Islet of Langerhans (tissue), 1 donor: ENCODE data around the gene WDR37.
"Not testable (repeated sequence)": the region's sequence is repeated elsewhere in the genome, so short reads cannot be mapped to it uniquely, and the experiment has no call there.

Experiments
- FAIRE-seq: peaks from one replicate; lab custom pipeline; 2011; peaks lifted over from hg19 to GRCh38; lab: Jason Lieb, UNC

The WDR37 gene

DNA sequence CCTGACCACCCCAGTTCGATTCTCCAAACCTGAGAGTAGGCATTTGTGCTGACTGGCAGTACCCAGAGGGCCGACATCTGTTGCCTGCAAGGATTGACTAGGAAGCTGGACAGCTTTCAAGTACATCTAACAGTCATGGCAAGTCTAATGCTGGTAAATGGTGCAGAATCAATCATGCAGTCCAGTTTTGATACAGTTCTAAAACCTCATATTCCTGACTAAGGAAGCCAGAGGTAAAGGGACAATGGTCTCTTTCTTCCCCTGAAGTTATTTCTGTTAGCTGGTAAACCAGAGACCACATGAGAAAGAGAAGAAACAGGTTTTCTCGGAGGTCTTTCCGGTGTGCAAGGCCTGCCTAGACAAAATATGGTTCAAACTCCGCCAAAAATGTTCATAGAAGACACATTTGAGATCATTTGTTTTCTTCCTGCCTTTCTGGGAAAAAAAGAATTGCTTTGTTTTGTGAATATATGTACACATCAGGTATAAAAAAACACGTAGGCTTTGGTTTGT is 97.1 kb downstream of the WDR37 start:
- FAIRE-seq = peak; percentile 68

DNA sequence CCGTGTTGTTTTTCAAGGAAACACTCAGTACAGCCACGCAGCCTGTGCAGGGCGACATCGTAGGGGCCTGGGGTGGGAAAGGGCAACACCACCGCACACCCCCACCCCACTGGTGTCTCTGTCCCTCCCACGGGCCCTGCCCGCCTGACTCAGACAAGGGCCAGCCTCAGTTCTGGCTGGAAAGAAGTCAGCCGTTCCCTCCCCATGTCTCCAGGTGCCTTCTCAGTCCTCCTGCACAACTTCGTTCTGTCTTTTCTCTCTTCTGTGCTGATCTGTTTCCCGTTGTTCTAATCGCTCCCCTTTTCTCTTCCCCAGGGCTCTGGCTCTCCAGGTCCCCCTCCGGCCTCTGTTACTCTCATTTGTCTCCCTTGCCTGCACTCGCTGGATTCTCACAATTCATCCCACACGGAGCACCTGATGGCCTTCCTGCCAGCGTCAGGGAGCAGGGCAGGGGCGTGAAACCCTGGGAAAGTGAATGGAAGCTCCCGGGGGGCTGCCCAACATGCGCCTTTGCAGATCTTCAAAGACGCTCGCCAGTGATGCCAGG is 97.7 kb downstream of the WDR37 start:
- FAIRE-seq = no peak

DNA sequence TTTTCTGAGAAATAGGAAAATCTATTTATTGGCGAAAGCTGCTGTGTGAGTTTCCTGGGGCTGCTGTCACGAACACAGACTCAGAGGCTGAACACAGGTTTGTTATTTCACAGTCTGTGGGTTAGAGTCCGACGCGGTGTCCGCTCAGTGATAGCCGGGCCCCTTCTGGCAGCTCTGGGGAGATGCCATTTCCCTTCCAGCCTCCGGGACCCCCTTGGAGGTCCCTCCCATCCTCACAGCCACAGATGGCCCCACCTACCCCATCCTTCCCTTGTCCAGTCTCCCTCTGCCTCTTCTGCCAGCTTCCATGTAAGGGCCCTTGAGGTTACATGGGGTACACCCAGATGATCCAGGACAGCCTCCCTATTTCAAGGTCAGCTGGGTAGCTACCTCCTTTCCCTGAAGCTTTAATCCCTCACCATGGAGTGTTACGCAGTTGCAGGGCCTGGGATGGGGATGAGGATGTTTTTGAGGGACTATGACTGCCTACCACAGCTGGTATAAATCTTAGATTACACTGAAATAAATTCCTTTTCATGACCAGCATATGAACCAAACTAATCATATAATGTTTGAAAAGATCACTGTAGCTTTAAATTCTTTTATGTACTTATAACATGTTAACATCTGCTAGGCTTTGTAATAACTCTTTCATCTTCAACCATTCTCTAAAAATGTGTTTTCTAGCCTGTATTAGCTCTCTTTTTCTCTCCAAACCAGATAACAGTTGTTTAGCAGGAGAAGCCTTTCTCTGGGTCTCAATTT is 98.5 kb downstream of the WDR37 start:
- FAIRE-seq = no peak

DNA sequence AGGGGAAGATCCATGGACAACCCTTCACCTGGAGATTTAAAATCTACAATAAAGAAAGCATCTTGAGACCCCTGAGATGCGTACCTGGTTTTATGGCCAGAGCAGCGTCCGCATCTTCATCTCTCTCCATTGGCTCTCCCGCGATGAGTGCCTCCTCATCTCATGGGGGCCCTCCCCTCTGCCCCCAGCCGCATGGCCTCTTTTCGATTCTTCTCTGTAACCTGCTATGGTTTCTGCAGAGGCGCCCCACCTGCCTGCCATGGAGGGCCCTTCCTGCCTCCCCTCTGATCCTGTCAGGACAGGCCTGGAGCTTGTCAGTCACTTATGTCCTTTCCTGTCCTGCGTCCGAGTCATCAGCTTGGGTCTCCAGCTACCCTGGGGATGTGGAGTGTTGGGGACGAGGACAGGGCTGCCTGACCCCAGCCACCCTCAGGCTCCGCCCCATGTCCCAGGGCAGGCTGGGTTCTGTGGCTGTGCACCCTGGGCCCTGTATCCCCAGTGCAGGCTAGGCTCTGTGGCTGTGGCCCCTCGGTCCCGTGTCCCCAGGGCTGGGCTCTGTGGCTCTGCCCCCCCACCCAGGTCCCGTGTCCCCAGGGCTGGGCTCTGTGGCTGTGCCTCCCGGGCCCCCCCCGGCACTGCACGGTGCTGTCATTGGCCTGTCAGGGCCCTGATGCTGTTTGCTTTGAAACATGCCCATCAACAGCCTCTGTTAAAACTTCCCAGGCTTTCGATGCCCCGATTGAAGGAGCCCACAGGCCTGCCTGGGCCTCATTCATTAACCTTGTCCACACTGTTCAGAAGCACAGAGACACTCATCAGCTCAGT is 99.8 kb downstream of the WDR37 start:
- no peak for FAIRE-seq

DNA sequence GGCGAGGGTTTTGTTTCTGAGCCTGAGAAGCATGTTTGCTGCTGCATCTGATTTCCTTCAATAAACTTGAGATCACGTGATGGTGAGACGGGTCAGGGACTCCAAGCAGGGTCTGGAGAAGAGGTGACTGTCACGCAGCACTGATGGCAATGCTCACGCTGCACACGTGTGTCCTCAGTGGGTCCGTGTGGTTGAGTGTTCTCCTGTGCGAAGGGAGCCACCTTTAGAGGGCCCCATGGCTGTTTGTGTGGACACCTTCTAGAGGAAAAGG is 100.4 kb downstream of the WDR37 start:
- no peak for FAIRE-seq

DNA sequence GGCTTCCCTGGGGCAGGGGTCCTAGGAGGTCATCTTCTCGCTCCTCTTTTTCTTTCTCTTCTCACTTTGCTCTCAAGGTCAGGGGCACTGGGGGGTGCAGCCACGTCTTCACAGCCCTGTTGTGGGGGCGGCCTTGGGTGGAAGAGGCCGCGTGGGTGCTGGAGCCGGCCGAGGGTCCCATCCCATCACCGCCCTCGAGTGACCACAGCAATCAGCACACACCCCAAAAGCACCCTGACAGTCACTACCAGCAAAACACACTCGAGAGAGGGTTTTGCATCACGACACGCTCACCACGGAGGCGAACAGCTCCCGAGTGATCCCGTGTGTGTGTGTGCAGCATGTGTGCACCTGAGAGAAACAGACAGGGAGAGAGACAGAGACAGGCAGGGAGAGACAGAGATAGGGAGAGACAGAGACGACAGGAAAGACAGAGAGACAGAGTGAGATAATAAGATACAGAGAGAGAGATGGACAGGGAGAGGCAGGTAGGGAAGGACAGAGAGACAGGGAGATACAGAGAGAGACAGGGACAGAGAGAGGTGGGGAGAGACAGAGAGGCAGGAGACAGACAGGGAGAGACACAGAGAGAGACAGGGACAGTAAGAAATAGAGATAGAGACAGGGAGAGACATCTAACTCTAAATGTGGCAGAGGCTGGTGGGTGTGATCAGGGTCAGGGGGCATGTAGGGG is 100.9 kb downstream of the WDR37 start:
- FAIRE-seq = no peak

DNA sequence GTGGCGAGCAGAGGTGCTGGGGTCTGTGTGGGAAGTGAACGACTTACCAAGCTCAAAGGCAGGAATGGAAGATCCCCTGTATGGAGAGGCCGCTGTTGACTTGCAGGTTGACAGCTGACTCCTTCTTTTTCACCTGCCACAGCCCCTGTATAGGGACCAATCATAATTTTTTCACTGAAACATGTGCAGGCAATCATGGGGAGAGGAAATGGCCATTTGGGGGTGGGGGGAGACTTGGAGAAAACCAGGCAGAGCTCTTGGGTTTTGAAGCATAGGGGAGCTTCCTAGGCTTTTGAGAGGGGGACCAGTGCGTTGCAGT is 101.4 kb downstream of the WDR37 start:
- FAIRE-seq = no peak

DNA sequence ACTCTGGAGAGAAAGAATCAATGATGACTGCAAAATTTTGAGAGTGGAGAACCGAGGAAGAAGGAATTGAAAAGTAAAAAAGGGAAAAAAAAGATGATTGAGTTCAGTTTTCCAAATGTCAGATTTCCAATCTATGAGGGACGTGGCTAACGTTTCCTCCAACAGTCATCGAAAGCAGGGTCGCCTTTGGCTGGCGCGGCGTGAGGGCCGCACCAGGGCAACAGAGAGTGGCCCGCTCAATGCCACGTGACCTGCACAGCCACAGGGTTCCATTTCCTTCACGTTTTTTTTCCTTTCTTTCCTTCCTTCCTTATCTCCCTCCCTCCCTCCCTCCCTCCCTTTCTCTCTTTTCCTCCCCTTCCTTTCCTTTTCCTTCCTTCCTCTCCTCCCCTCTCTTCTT is 101.9 kb downstream of the WDR37 start:
- FAIRE-seq = no peak

DNA sequence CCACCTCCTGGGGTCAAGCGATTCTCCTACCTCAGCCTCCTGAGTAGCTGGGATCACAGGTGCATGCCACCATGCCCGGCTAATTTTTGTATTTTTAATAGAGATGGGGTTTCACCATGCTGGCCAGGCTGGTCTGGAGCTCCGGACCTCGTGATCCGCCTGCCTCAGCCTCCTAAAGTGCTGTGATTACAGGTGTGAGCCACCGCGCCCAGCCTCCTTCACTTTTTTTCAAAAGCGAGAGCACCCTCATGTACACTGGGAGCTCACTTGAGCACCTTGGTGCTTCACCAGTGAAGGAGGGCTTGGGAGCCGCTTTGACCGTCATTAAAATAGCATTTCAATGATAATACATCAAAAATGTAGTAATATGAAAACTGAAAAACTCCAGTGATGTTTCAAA is 102.4 kb downstream of the WDR37 start:
- FAIRE-seq = not testable (repeated sequence)

DNA sequence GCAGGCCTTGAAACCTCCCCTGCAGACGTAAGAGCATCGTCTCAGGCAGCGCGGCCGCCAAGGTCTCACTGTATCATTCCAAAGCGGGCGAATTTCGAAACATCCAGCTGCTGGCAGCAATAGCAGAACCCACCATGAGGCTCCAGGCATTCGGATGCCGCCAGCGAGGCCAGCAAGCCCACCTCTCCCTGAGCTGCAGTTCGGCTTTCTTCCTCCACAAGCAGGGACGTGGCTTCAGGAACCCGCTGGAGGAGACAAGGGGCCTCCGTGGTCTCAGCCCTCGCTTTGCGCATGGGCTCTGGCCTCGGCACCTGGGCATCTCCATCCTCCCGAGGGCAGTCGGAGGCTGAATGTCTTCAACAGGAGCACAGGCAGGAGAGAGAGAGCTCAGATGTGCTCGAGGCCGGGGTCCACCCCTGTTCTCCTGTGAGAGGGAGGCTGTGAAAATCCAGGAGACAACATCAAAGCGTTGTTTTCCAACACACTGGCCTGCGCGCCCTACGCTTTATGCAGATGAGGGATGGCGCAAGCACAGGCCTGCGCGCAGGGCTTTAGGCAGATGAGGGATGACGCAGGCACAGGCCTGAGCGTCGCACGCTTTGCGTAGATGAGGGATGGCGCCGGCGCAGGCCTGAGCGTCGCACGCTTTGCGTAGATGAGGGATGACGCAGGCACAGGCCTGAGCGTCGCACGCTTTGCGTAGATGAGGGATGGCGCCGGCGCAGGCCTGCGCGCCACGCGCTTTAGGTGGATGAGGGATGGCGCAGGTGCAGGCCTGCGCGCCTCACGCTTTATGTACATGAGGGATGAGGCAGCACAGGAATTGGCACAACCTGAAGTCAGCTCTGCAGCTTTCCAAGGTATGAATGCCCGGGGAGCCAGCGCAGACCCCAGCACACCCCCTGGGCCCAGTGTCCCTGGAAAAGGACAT is 103.2 kb downstream of the WDR37 start:
- FAIRE-seq = no peak

DNA sequence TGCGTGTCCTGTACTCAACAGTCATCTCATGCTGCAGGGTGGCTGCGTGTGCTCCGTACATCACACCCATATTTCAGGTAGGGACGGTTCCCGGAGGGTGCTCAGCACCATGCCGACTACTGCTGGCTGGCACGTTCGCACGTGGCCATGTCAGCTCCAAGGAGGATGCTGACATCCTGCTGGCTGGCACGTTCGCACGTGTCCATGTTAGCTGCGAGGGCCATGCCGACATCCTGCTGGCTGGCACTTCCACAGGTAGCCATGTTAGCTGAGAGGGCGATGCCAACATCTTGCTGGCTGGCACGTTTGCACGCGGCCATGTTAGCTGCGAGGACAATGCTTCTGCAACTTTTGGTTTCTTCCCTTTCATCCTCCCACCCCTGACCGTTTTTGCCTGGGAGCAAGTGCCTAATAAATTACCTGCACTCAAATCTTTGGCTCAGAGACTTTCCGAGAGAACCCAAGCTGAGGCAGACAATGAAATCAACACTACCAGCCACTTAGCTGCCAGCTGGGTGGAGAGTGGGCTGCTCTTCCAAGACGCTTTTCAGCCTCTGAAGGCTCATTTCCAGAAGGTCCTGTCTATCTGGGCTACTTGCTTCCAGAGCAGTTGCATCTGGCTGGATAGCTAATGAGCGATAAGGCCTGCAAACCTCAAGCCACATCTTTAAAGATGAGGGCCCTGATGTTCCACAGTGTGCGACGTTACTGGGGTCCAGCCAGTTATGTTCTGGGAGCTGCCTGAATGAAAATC is 104.6 kb downstream of the WDR37 start:
- FAIRE-seq = no peak

DNA sequence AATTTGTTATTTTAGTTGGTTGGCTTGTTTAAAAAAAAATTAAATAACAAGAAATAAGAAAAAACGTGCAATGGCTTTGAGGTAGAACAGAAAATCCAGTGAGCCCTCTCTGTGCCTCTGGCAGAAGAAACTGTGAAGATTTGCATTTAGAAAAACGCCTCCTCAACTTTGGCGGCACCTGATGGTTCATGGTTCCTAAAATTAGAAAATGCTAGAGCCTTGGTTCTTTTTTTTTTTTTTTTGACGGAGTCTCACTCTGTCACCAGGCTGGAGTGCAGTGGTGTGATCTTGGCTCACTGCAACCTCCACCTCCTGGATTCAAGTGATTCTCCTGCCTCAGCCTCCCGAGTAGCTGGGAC is 105.1 kb downstream of the WDR37 start:
- not testable (repeated sequence) for FAIRE-seq

DNA sequence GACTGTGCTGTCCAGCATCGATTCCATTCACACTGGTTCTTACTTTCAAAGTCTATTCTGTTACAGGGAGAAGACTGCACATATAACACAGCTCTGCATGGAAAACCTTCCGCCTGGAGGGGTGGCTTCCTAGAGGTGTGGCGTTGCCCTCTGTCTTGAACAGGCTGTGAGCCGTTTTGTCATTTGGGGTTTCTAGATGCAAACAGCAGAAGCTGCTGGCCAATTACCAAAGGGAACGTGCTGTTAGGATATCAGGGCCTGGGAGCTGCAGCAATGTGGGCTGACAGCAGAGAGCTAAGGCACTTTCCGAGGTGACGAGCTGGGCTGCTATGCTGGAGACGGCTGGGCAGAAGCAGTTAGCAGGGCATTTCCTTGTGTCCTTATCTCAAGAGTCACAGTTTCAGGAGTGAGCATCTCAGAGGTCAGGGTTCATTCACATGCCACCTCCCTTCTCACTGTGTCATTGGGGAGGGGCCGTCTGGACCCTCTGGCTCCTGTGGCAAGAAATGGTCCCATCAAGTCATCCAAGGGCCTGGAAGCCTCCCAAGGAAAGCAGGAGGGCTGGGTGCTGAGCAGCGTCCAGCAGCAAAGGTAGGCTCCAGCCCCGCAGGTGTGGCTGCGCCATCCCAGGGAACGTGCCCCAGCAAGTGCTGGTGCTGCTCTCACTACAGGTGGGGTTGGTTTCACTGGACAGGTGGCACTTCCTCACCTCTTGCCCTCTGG is 106.5 kb downstream of the WDR37 start:
- no peak for FAIRE-seq

DNA sequence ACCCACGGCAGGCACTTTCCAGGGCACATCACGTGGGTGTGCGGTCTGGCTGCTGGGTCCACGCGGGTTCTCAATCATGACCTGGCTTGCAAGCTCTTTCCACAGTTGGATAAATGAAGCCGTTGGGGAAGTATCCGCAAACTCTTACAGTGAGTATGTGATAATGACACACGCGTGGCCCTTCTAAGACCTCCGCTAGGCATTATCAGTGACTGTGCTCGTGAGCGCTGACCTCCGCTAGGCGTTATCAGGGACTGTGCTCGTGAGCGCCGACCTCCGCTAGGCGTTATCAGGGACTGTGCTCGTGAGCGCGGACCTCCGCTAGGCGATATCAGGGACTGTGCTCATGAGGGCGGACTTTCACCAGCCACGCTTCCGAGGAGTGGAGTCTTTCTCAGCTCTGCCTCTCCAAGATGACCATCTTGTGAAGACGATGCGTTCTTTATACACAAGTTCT is 107.0 kb downstream of the WDR37 start:
- FAIRE-seq = no peak

DNA sequence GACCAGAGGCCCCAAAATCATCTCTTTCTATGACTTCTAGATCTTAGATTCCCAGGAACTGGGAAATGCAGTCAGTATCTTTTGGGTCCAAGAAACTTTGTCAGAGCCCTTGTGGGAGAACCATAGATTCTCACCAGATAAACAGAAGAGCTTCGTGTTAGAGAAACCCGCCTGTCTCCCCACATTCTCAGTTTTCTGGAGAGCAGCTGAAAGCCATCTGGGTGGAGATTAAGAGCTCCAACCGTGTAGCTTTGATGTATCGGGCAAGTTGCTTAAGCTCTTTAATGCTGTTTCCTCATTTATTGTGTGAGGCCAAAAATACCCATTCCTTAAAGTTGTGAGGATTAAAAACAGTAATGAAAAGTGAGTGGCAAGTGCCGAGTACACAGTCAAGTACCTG is 107.6 kb downstream of the WDR37 start:
- no peak for FAIRE-seq

DNA sequence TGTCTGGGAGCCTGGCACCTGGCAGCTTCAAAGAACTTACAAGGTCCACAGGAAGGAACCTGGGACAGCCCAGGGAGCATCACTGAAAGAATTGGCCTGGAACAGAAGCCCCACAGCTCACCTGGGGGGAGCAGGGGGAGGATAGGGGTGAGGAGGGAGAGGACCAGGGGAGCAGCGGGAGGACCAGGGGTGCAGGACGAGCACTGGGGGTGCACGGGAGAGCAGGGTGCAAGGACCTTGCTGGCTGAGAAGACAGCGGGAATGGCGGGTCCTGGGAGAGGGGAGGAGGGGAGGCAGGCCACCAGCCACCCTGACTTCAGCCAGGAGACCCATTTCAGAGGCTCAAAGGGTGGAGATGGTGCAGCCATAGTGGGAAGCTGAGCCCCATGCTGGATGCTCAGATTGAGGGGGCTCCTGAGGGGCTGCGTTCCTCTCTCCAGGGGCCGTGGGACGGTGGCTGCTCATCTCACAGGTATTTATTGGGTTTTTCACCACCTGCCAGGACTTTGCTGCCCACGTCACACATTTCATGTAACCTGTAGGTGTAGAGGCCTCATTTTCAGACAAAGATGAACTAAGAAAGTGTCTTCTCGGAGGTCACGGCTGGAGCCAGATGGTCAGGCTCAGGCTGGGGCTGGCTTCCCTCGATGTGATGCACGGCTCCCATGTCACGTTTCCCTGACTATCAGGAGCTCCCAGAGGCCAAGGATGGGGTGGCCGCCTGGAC is 110.1 kb downstream of the WDR37 start:
- no peak for FAIRE-seq

DNA sequence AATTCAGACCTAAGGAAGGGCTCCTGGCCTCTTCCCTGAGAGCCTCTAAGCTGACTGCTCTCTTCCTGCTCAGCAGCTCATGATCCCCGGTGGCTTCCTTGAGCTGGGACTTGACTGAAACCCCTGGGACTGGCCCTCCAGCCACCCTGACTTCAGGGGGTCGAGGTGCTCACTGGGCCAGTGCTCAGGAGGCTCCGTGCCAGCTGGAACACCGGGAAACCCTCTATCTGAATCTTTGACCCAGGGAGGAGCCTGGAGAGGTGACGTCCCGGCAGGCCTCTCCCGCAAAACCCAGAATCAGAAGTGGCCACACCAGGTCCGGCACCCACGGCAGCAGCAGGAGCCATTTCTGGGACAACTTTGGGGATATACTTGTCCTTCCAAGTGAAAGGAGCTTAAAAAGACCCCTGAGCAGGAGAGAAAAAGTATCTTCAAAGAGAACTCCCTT is 110.7 kb downstream of the WDR37 start:
- no peak for FAIRE-seq

DNA sequence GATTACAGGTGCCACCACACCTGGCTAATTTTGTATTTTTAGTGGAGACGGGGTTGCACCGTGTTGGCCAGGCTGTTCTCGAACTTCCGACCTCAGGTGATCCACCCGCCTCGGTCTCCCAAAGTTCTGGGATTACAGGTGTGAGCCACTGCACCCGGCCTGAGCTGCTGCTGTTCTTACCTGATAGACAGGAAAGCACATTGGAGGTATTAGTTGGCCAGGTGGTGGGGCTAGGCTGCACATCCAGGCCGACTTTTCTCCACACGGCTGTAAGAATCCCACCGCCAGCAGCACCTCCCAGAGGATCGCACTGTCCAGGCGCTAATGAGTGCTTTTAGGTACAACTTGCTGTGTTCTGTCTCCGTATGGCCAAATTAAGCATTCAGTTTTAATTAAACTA is 112.6 kb downstream of the WDR37 start:
- FAIRE-seq = no peak

DNA sequence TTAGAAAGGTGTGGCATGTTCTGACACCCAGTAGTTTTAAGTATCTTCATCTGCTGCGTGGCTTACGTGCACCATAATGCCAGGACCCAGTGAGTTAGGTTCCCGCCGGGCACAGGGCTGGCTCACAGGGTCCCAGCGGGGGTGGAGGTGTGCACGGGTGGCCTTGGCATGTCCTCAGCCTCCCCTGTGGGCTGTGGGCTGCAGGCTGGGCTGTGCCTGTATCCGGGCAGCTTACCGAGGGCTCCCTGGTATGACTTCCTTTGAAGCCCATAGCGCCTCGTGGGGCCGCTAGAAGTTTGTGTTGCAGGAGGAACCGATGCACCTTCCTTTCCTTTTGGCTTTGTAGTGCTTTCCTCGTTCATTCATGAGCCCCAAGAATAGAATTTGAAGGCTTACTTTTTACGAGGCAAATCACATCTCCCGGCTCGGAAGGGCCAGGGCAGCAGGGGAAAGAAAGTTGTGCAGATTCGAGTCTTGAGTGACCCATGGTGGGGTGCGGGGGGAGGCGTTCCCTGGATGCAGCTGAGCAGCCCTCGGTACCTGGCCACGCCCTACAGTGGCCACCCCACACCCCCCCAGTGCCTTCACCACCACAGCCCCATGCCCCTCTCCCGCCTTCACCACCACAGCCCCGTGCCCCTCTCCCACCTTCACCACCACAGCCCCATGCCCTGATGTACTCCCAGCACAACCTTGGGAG is 113.2 kb downstream of the WDR37 start:
- no peak for FAIRE-seq
